ENCODE measurements around the gene BTBD17. TPM values are rescaled to one million over a fixed set of nuclear protein-coding genes. Genes with fewer than 3 reads are reported as not detected.
A peak's percentile ranks its signal among the peaks of the same experiment; 100 is the strongest.

BTBD17 gene
- total RNA-seq, 1 donor from 2014 or later = not detected

DNA sequence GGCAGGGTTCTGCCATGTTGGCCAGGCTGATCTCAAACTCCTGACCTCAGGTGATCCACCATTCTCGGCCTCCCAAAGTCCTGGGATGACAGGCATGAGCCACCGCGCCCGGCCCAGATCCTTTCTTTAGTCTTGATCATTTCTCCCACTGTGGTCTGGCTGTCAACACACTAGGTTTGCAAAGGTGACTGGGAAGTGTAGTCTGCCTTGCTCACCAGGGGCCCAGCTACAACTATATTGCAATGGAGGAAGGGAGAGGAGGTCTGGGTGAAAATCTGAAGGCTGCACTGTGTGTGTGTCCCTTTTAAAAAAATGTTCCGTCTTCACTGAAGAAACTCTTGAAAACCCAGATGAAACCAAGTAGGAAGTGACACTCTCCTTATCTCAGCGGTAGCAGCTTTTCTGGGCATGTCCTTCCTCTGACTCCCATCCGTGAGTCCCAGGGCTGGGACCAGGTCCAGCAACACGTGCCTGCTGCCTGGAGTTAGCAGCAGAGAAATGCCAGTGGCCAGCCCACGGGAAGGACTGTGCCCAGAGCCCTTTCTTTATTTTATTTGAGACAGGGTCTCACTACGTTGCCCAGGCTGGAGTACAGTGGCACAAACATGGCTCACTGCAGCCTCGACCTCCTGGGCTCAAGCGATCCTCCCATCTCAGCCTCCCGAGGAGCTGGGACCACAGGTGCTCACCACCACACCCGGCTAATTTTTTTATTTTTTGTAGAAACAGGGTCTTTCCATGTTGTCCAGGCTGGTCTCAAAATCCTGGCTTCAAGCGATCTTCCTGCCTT, 53.5 kb downstream of the BTBD17 start:
- H3K79me2 ChIP-seq (ENCODE audit: insufficient read depth, low read length) = no peaks in the 10 kb centered on the region
- no peak overlapping the region for H3K27ac Mint-ChIP-seq (ENCODE audit: unreplicated experiment)
- peaks cover 6% of the 10 kb centered on the region for H3K9me3 Mint-ChIP-seq (ENCODE audit: unreplicated experiment)
- H3K4me1 ChIP-seq (ENCODE audit: insufficient read depth, low read length) = no peaks in the 10 kb centered on the region
- H3K9me3 ChIP-seq (ENCODE audit: insufficient read depth, low read depth, low read length) = peaks cover 4% of the 10 kb centered on the region
- no peak overlapping the region for H2AFZ ChIP-seq (ENCODE audit: low read depth, low read length)
- H3K36me3 Mint-ChIP-seq (ENCODE audit: low read depth, unreplicated experiment) = peaks cover 2% of the 10 kb centered on the region
- DNase-seq (ENCODE audit: low read depth) (peak; percentile 15), FAIRE-seq (no peak)
- no peak overlapping the region for H3K27ac ChIP-seq (ENCODE audit: low read depth, low read length)
- no peaks in the 10 kb centered on the region for H4K20me1 ChIP-seq (ENCODE audit: insufficient read depth, low read length)
- H3K27me3 ChIP-seq (ENCODE audit: insufficient read depth, low read length) = peaks cover 3% of the 10 kb centered on the region
- no peak overlapping the region for H3K4me3 ChIP-seq (ENCODE audit: insufficient read depth, low read depth, low read length)
- H3K4me1 Mint-ChIP-seq (ENCODE audit: low read depth, unreplicated experiment) = no peaks in the 10 kb centered on the region
- H3K4me3 Mint-ChIP-seq (ENCODE audit: unreplicated experiment) = no peak overlapping the region
- no peak for TF ChIP-seq EZH2 (IDR thresholded peaks at IDR 0.05; ENCODE audit: insufficient read depth, low read length)
- TF ChIP-seq, protein P1, sequence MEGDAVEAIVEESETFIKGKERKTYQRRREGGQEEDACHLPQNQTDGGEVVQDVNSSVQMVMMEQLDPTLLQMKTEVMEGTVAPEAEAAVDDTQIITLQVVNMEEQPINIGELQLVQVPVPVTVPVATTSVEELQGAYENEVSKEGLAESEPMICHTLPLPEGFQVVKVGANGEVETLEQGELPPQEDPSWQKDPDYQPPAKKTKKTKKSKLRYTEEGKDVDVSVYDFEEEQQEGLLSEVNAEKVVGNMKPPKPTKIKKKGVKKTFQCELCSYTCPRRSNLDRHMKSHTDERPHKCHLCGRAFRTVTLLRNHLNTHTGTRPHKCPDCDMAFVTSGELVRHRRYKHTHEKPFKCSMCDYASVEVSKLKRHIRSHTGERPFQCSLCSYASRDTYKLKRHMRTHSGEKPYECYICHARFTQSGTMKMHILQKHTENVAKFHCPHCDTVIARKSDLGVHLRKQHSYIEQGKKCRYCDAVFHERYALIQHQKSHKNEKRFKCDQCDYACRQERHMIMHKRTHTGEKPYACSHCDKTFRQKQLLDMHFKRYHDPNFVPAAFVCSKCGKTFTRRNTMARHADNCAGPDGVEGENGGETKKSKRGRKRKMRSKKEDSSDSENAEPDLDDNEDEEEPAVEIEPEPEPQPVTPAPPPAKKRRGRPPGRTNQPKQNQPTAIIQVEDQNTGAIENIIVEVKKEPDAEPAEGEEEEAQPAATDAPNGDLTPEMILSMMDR (IDR thresholded peaks at IDR 0.05; ENCODE audit: insufficient read depth, low read depth, low read length) = no peak
- H3K36me3 ChIP-seq (ENCODE audit: insufficient read depth, low read length) = no peaks in the 10 kb centered on the region
- peaks cover 19% of the 10 kb centered on the region for H3K27me3 Mint-ChIP-seq (ENCODE audit: low read depth, unreplicated experiment)
- H3K9ac ChIP-seq (ENCODE audit: low read length) = no peak overlapping the region
- H3K4me2 ChIP-seq (ENCODE audit: low read length) = no peak overlapping the region

Other genes starting within 250 kb of the BTBD17 start
- 832 and 919 TPM in 2 replicates for gene RPL38, start 158.2 kb downstream of the BTBD17 start, total RNA-seq
- gene TTYH2, start 148.3 kb downstream of the BTBD17 start, total RNA-seq = 8.0 and 9.8 TPM in 2 replicates
- not detected in 2 replicates for gene DNAI2, start 87.6 kb downstream of the BTBD17 start, total RNA-seq
- not detected in 2 replicates for gene KIF19, start 35.6 kb downstream of the BTBD17 start, total RNA-seq
- not detected in 2 replicates for gene GPR142, start 5.6 kb upstream of the BTBD17 start, total RNA-seq
- 65.3 and 70.4 TPM in 2 replicates for gene GPRC5C, start 70.2 kb upstream of the BTBD17 start, total RNA-seq
- not detected in 2 replicates for gene CD300A, start 104.8 kb upstream of the BTBD17 start, total RNA-seq
- not detected in 2 replicates for gene CD300LB, start 169.6 kb upstream of the BTBD17 start, total RNA-seq
- gene CD300C, start 184.2 kb upstream of the BTBD17 start, total RNA-seq = 0.27 TPM in 1 of 2 replicates, not detected in the other
- not detected in 2 replicates for gene CD300H, start 205.6 kb upstream of the BTBD17 start, total RNA-seq
- gene CD300LD, start 230.4 kb upstream of the BTBD17 start, total RNA-seq = not detected in 2 replicates